ENCODE measurements around the gene PRTG.
"Not testable (repeated sequence)": the region's sequence is repeated elsewhere in the genome, so short reads cannot be mapped to it uniquely, and the experiment has no call there.

Gene PRTG

GRCh38 chr15:55742927-55743728 is at the start of gene PRTG:
Gene PRTG (minus strand): TSS chr15:55743152. CDS start chr15:55742931, 221 bp downstream.
- peak; percentile 17 for DNase-seq (ENCODE audit: low read depth)

- peak; percentile 80 for DNase-seq (ENCODE audit: low read depth)
Observed at GRCh38 chr15:55791551-55792400, 48.8 kb upstream of the PRTG start.

- DNase-seq (ENCODE audit: low read depth) = no peak
Observed at GRCh38 chr15:55789066-55789660, 46.2 kb upstream of the PRTG start.

- no peak for DNase-seq (ENCODE audit: low read depth)
Observed at GRCh38 chr15:55786341-55786740, 43.4 kb upstream of the PRTG start.

- DNase-seq (ENCODE audit: low read depth) = not testable (repeated sequence)
Observed at GRCh38 chr15:55785593-55785992, 42.6 kb upstream of the PRTG start.

GRCh38 chr15:55784286-55784685 is 41.3 kb upstream of the PRTG start:
- no peak for DNase-seq (ENCODE audit: low read depth)

GRCh38 chr15:55782901-55783300 is 39.9 kb upstream of the PRTG start:
- no peak for DNase-seq (ENCODE audit: low read depth)

- DNase-seq (ENCODE audit: low read depth) = no peak
Observed at GRCh38 chr15:55780292-55780691, 37.3 kb upstream of the PRTG start.

GRCh38 chr15:55778932-55779331 is 36.0 kb upstream of the PRTG start:
- no peak for DNase-seq (ENCODE audit: low read depth)

GRCh38 chr15:55775316-55775715 is 32.4 kb upstream of the PRTG start:
- DNase-seq (ENCODE audit: low read depth) = no peak

GRCh38 chr15:55774113-55774970 is 31.4 kb upstream of the PRTG start:
- DNase-seq (ENCODE audit: low read depth) = no peak

- DNase-seq (ENCODE audit: low read depth) = no peak
Observed at GRCh38 chr15:55770806-55771205, 27.9 kb upstream of the PRTG start.

- DNase-seq (ENCODE audit: low read depth) = no peak
Observed at GRCh38 chr15:55770261-55770660, 27.3 kb upstream of the PRTG start.

- no peak for DNase-seq (ENCODE audit: low read depth)
Observed at GRCh38 chr15:55768670-55769185, 25.8 kb upstream of the PRTG start.

- no peak for DNase-seq (ENCODE audit: low read depth)
Observed at GRCh38 chr15:55766676-55767075, 23.7 kb upstream of the PRTG start.

- no peak for DNase-seq (ENCODE audit: low read depth)
Observed at GRCh38 chr15:55764398-55764797, 21.4 kb upstream of the PRTG start.

- DNase-seq (ENCODE audit: low read depth) = no peak
Observed at GRCh38 chr15:55758580-55758986, 15.6 kb upstream of the PRTG start.

GRCh38 chr15:55753433-55753832 is 10.5 kb upstream of the PRTG start:
- not testable (repeated sequence) for DNase-seq (ENCODE audit: low read depth)

- DNase-seq (ENCODE audit: low read depth) = no peak
Observed at GRCh38 chr15:55750706-55751105, 7.8 kb upstream of the PRTG start.

GRCh38 chr15:55743729-55744655 is 1.0 kb upstream of the PRTG start:
- DNase-seq (ENCODE audit: low read depth) = no peak
